Tibial nerve (tissue), 4 donors: ENCODE measurements around the gene CLDN12.

Experiments used
- CTCF ChIP-seq, 5 experiments: fragments of 200-600 bp in 3 of 5; fragments of 450-650 bp in 2 of 5; sonication (generic) in 3 of 5; IDR thresholded peaks; one replicate each; pipeline ENCODE4 v1.5.1; 2016 to 2019; ENCODE audit warnings: antibody characterized with exemption in 5 of 5, mild to moderate bottlenecking in 3 of 5, moderate library complexity in 2 of 5
- EP300 ChIP-seq, 2 donors: sonication (generic); formaldehyde crosslinking; IDR thresholded peaks; one replicate each; pipeline ENCODE4 v1.6.1; 2017; ENCODE audit warnings: antibody characterized with exemption in 2 of 2, mild to moderate bottlenecking in 1 of 2
- POLR2A ChIP-seq, 2 donors: fragments of 450-650 bp; IDR thresholded peaks; one replicate each; pipeline ENCODE4 v1.6.1; 2017; ENCODE audit warnings: antibody characterized with exemption in 2 of 2, mild to moderate bottlenecking in 2 of 2, moderate library complexity in 2 of 2

DNA sequence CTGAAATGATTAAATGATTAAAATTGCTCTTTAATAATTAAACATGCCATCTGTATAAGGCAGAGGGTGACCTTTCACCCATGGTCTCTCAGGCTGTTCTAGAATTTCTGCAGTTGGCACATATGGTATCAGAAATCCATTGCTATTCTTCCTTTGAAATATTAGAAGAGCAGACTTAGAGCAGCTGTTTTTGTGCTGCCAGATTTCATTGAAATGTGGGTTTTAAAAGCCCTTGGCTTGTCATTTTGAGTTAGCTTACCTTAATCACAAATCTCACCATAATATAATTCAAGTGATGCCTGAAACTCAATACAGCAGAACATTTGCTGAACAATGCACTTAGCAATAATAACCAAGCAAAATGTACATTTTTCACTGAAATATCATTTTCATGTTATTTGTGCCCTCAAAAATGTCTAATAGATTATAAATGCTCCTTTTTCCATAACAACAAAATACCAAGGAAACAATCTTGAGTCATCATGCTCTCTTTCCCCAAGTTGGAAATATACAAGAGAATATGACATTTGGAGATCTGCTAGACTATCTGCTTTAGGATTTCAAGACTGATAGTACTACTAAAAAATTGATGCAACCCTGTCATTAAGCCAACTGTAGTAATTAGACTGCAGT is 50.1 kb downstream of the CLDN12 start:
- TF ChIP-seq POLR2A (IDR thresholded peaks at IDR 0.05) (no peak), CTCF (IDR thresholded peaks at IDR 0.05) (no peak), EP300 (IDR thresholded peaks at IDR 0.05) (no peak)
